ENCODE measurements around the gene SETSIP. TPM values are rescaled to one million over a fixed set of nuclear protein-coding genes. Genes with fewer than 3 reads are reported as not detected.

SETSIP gene
- total RNA-seq, 1 donor from 2014 or later = not detected

GRCh38 chr1:92096317-92096716 is 21.1 kb upstream of the SETSIP start:
- Histone ChIP-seq H3K9ac (no peak overlapping the region), H3K79me2 (ENCODE audit: low read depth) (no peaks in the 10 kb centered on the region), H3K27ac (no peak overlapping the region), H3F3A (ENCODE audit: low read depth) (no peaks in the 10 kb centered on the region), H3K36me3 (no peaks in the 10 kb centered on the region), H4K20me1 (ENCODE audit: low read depth) (no peaks in the 10 kb centered on the region), H3K4me3 (no peak overlapping the region), H3K4me1 (no peaks in the 10 kb centered on the region), H3K4me2 (no peak overlapping the region), H3K9me3 (ENCODE audit: low read depth) (no peaks in the 10 kb centered on the region), H2AFZ (replicated peaks) (no peak overlapping the region), H3K27me3 (no peaks in the 10 kb centered on the region)
- Mint-ChIP-seq H3K27me3 (ENCODE audit: insufficient read depth, low read depth) (no peaks in the 10 kb centered on the region), H3K4me3 (no peak overlapping the region), H3K36me3 (no peaks in the 10 kb centered on the region), H3K9me3 (no peaks in the 10 kb centered on the region), H3K4me1 (no peaks in the 10 kb centered on the region), H3K27ac (no peak overlapping the region)
- DNase-seq (ENCODE audit: low spot score) = no peak
- TF ChIP-seq EZH2phosphoT487 (IDR thresholded peaks at IDR 0.05) (no peak), CTCF (IDR thresholded peaks at IDR 0.05) (no peak), EZH2 (IDR thresholded peaks at IDR 0.05) (no peak)

GRCh38 chr1:92095874-92096273 is 20.7 kb upstream of the SETSIP start:
- no peaks in the 10 kb centered on the region for H4K20me1 ChIP-seq (ENCODE audit: low read depth)

GRCh38 chr1:92094595-92094994 is 19.4 kb upstream of the SETSIP start:
- Histone ChIP-seq H3K4me1 (no peaks in the 10 kb centered on the region), H3K27me3 (no peaks in the 10 kb centered on the region), H2AFZ (replicated peaks) (no peak overlapping the region), H3K9ac (no peak overlapping the region), H3K4me2 (no peak overlapping the region), H3F3A (ENCODE audit: low read depth) (no peaks in the 10 kb centered on the region), H3K4me3 (no peak overlapping the region), H3K27ac (no peak overlapping the region), H3K36me3 (no peaks in the 10 kb centered on the region), H3K9me3 (ENCODE audit: low read depth) (no peaks in the 10 kb centered on the region), H4K20me1 (ENCODE audit: low read depth) (no peaks in the 10 kb centered on the region), H3K79me2 (ENCODE audit: low read depth) (no peaks in the 10 kb centered on the region)
- Mint-ChIP-seq H3K27ac (no peak overlapping the region), H3K4me1 (no peaks in the 10 kb centered on the region), H3K36me3 (peaks cover 4% of the 10 kb centered on the region), H3K27me3 (ENCODE audit: insufficient read depth, low read depth) (no peaks in the 10 kb centered on the region), H3K4me3 (no peak overlapping the region), H3K9me3 (no peaks in the 10 kb centered on the region)
- TF ChIP-seq EZH2phosphoT487 (IDR thresholded peaks at IDR 0.05) (no peak), CTCF (IDR thresholded peaks at IDR 0.05) (no peak), EZH2 (IDR thresholded peaks at IDR 0.05) (no peak)
- no peak for DNase-seq (ENCODE audit: low spot score)

More at GRCh38 chr1:92095874-92096273, 20.7 kb upstream of the SETSIP start:
- H3K79me2 ChIP-seq (ENCODE audit: low read depth) = no peaks in the 10 kb centered on the region
- H2AFZ ChIP-seq (replicated peaks) = no peak overlapping the region
- H3K4me2 ChIP-seq = no peak overlapping the region
- H3K27ac ChIP-seq = no peak overlapping the region
- H3K27me3 ChIP-seq = no peaks in the 10 kb centered on the region
- Mint-ChIP-seq H3K36me3 (peaks cover 3% of the 10 kb centered on the region), H3K4me1 (no peaks in the 10 kb centered on the region), H3K27ac (no peak overlapping the region), H3K4me3 (no peak overlapping the region), H3K9me3 (no peaks in the 10 kb centered on the region), H3K27me3 (ENCODE audit: insufficient read depth, low read depth) (no peaks in the 10 kb centered on the region)
- no peaks in the 10 kb centered on the region for H3K4me1 ChIP-seq
- TF ChIP-seq CTCF (IDR thresholded peaks at IDR 0.05) = no peak
- TF ChIP-seq EZH2 (IDR thresholded peaks at IDR 0.05) = no peak
- no peak for TF ChIP-seq EZH2phosphoT487 (IDR thresholded peaks at IDR 0.05)
- no peak overlapping the region for H3K9ac ChIP-seq
- no peak for DNase-seq (ENCODE audit: low spot score)
- no peaks in the 10 kb centered on the region for H3K36me3 ChIP-seq
- no peaks in the 10 kb centered on the region for H3F3A ChIP-seq (ENCODE audit: low read depth)
- no peaks in the 10 kb centered on the region for H3K9me3 ChIP-seq (ENCODE audit: low read depth)
- no peak overlapping the region for H3K4me3 ChIP-seq
